OCI-LY7 (cell line): ENCODE results near the gene ADAMTSL2. TPM values are rescaled to one million over a fixed set of nuclear protein-coding genes. Genes with fewer than 3 reads are reported as not detected.

Experiments
- BruUV-seq: library from RNA; stranded (reverse); fragments of 400-500 nt; replicated peaks from 2 replicates; lab custom pipeline; 2021; lab: Mats Ljungman, UMichigan
- CTCF ChIA-PET: fragments of 300-600 bp; sonication (Branson Sonifier 250); formaldehyde crosslinking; loops from one replicate; lab custom pipeline; 2022; ENCODE audit warnings: antibody characterized with exemption; ENCODE audit not compliant: unreplicated experiment; lab: Charles Lee
- POLR2A ChIA-PET: fragments of 300-600 bp; sonication (Branson Sonifier 250); formaldehyde crosslinking; loops from one replicate; lab custom pipeline; 2022; ENCODE audit warnings: antibody characterized with exemption; lab: Charles Lee
- DNase-seq: peaks from one replicate; pipeline ENCODE4 v3.0.0-alpha.2; 2015; ENCODE audit warnings: low spot score
- H2AFZ ChIP-seq: fragments of 200-600 bp; sonication (generic), shearing (Covaris generic); 2 replicates; pipeline ENCODE4 v1.6.1; 2014; ENCODE audit warnings: mild to moderate bottlenecking, antibody characterized with exemption, low read length, moderate library complexity
- H3K27ac ChIP-seq: fragments of 200-600 bp; sonication (generic); 2 replicates; pipeline ENCODE4 v1.5.1; 2014; ENCODE audit warnings: mixed run types, low read depth, mild to moderate bottlenecking, moderate library complexity, low read length, inconsistent platforms; ENCODE audit not compliant: poor library complexity, severe bottlenecking
- H3K36me3 ChIP-seq: fragments of 200-600 bp; sonication (generic); 2 replicates; pipeline ENCODE4 v1.6.1; 2014; ENCODE audit warnings: mild to moderate bottlenecking, antibody characterized with exemption, low read length, moderate library complexity, mixed read lengths; ENCODE audit not compliant: insufficient read depth
- H3K4me1 ChIP-seq: fragments of 200-600 bp; sonication (generic); 2 replicates; pipeline ENCODE4 v1.5.1; 2014; ENCODE audit warnings: mild to moderate bottlenecking, low read length; ENCODE audit not compliant: insufficient read depth, poor library complexity, severe bottlenecking
- H3K4me2 ChIP-seq: fragments of 200-600 bp; sonication (generic); 2 replicates; pipeline ENCODE4 v1.6.1; 2014; ENCODE audit warnings: mild to moderate bottlenecking, low read length
- H3K4me3 ChIP-seq: fragments of 200-600 bp; sonication (generic); 2 replicates; pipeline ENCODE4 v1.5.1; 2014; ENCODE audit warnings: mild to moderate bottlenecking, low read depth, low read length; ENCODE audit not compliant: poor library complexity, severe bottlenecking
- H3K79me2 ChIP-seq: fragments of 200-600 bp; sonication (generic); 2 replicates; pipeline ENCODE4 v1.6.1; 2016; ENCODE audit warnings: low read depth, mild to moderate bottlenecking, low read length, moderate library complexity, mixed read lengths; ENCODE audit not compliant: insufficient read depth
- H3K9me2 ChIP-seq: fragments of 200-600 bp; sonication (generic); 2 replicates; pipeline ENCODE4 v1.6.1; 2016; ENCODE audit warnings: mild to moderate bottlenecking, low read length, mixed read lengths; ENCODE audit not compliant: insufficient read depth
- H3K9me3 ChIP-seq: fragments of 200-600 bp; sonication (generic); 2 replicates; pipeline ENCODE4 v1.6.1; 2014; ENCODE audit warnings: mild to moderate bottlenecking, mixed run types, low read length, mixed read lengths
- H4K20me1 ChIP-seq: fragments of 200-600 bp; sonication (generic); 2 replicates; pipeline ENCODE4 v1.6.1; 2014; ENCODE audit warnings: mild to moderate bottlenecking, antibody characterized with exemption, low read length, moderate library complexity, mixed read lengths; ENCODE audit not compliant: insufficient read depth
- EZH2phosphoT487 ChIP-seq: fragments of 200-600 bp; sonication (generic); IDR thresholded peaks from 2 replicates; pipeline ENCODE4 v1.6.1; 2018; ENCODE audit warnings: low read depth, borderline replicate concordance, mild to moderate bottlenecking, mixed run types, antibody characterized with exemption, low read length, moderate library complexity, mixed read lengths
- intact Hi-C: fragments of 100-400 bp; cut with micrococcal nuclease; formaldehyde crosslinking; loops from one replicate; pipeline ENCODE4 v1.10.0; 2022; ENCODE audit not compliant: unreplicated experiment
- total RNA-seq, 2 experiments: library from RNA; depleted of rRNA in 1 of 2; stranded (reverse); fragments of >200 nt in 1 of 2; shearing (Covaris generic) in 1 of 2; gene quantifications; 2 replicates each; pipeline ENCODE4 v1.2.3, GENCODE V29; 2014 to 2022
- TF ChIP-seq, protein P1 (sequence below): fragments of 200-600 bp; sonication (generic); conservative IDR thresholded peaks from 2 replicates; pipeline ENCODE4 v1.5.1; 2014; ENCODE audit warnings: mild to moderate bottlenecking, antibody characterized with exemption, low read length, moderate library complexity, mixed read lengths

The ADAMTSL2 gene
- total RNA-seq, 2 experiments from 2014 or later = 0.88 TPM; not detected in 1

- no peak overlapping the region for H3K4me2 ChIP-seq
- H3K4me3 ChIP-seq = no peak overlapping the region
- no peak overlapping the region for H2AFZ ChIP-seq
- H3K4me1 ChIP-seq = peaks cover 9% of the 10 kb centered on the region
- no peak overlapping the region for H3K27ac ChIP-seq
- no peaks in the 10 kb centered on the region for H3K79me2 ChIP-seq
- TF ChIP-seq EZH2phosphoT487 = no peak
- TF ChIP-seq, protein P1, sequence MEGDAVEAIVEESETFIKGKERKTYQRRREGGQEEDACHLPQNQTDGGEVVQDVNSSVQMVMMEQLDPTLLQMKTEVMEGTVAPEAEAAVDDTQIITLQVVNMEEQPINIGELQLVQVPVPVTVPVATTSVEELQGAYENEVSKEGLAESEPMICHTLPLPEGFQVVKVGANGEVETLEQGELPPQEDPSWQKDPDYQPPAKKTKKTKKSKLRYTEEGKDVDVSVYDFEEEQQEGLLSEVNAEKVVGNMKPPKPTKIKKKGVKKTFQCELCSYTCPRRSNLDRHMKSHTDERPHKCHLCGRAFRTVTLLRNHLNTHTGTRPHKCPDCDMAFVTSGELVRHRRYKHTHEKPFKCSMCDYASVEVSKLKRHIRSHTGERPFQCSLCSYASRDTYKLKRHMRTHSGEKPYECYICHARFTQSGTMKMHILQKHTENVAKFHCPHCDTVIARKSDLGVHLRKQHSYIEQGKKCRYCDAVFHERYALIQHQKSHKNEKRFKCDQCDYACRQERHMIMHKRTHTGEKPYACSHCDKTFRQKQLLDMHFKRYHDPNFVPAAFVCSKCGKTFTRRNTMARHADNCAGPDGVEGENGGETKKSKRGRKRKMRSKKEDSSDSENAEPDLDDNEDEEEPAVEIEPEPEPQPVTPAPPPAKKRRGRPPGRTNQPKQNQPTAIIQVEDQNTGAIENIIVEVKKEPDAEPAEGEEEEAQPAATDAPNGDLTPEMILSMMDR = no peak
- H3K9me2 ChIP-seq = no peaks in the 10 kb centered on the region
- no peak for DNase-seq
- POLR2A ChIA-PET = no interaction called here
- H4K20me1 ChIP-seq = no peaks in the 10 kb centered on the region
- H3K36me3 ChIP-seq = no peaks in the 10 kb centered on the region
- CTCF ChIA-PET = no interaction called here
- H3K9me3 ChIP-seq = no peaks in the 10 kb centered on the region
- no TSS peak for BruUV-seq
- intact Hi-C loops = no loop called here
Observed at GRCh38 chr9:133528001-133528875, 6.3 kb upstream of the ADAMTSL2 start.

- intact Hi-C loops = no loop called here
- Histone ChIP-seq H2AFZ (no peak overlapping the region), H4K20me1 (no peaks in the 10 kb centered on the region), H3K36me3 (no peaks in the 10 kb centered on the region), H3K4me2 (no peak overlapping the region), H3K9me3 (no peaks in the 10 kb centered on the region), H3K9me2 (no peaks in the 10 kb centered on the region), H3K4me3 (no peak overlapping the region), H3K4me1 (peaks cover 15% of the 10 kb centered on the region), H3K27ac (no peak overlapping the region), H3K79me2 (no peaks in the 10 kb centered on the region)
- DNase-seq = no peak
- CTCF ChIA-PET = no interaction called here
- POLR2A ChIA-PET = no interaction called here
- BruUV-seq = no TSS peak
- no peak for TF ChIP-seq EZH2phosphoT487
- TF ChIP-seq, protein P1 = no peak
Observed at GRCh38 chr9:133528876-133529241, 5.6 kb upstream of the ADAMTSL2 start.

DNA sequence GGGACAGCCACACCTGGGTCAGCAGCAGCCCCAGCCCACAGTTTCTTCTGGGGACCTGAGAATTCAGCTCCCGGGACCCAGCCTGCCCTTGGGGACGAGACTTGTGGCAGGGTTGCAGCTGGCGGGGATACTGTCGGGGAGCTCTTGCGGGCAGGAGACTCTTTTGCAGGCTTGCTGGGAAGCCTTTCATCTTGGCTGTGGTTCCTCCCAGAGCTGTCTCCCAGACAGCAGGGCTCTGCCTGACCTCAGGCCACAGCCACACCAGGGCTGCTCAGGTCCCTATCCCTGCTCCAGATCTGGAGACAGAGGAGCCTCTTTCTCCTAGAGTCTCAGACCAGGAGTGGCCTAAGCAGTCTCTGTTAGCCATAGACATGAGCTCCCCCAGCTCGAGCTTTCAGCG lies 5.0 kb upstream of the ADAMTSL2 start:
- no peak overlapping the region for H3K4me3 ChIP-seq
- H3K4me1 ChIP-seq = peaks cover 19% of the 10 kb centered on the region
- POLR2A ChIA-PET = no interaction called here
- no peaks in the 10 kb centered on the region for H4K20me1 ChIP-seq
- DNase-seq = no peak
- no peaks in the 10 kb centered on the region for H3K9me3 ChIP-seq
- H3K9me2 ChIP-seq = no peaks in the 10 kb centered on the region
- intact Hi-C loops = no loop called here
- no peak overlapping the region for H2AFZ ChIP-seq
- CTCF ChIA-PET = no interaction called here
- H3K27ac ChIP-seq = no peak overlapping the region
- no peaks in the 10 kb centered on the region for H3K79me2 ChIP-seq
- no peaks in the 10 kb centered on the region for H3K36me3 ChIP-seq
- no TSS peak for BruUV-seq
- H3K4me2 ChIP-seq = no peak overlapping the region
- TF ChIP-seq, protein P1 = no peak
- TF ChIP-seq EZH2phosphoT487 = no peak
